Left ventricle myocardium inferior (tissue), 1 donor: ENCODE results near the gene BPIFB6. TPM values are rescaled to one million over a fixed set of nuclear protein-coding genes. Genes with fewer than 3 reads are reported as not detected.

Experiments used
- DNase-seq: peaks from one replicate; pipeline ENCODE4 v3.0.0-alpha.2; 2020
- H3K27ac ChIP-seq: fragments of 200-600 bp; replicated peaks from 2 replicates; pipeline ENCODE4 v1.8.0; 2021
- H3K27me3 ChIP-seq: fragments of 200-600 bp; 2 replicates; pipeline ENCODE4 v1.8.0; 2021; ENCODE audit warnings: low read depth
- H3K36me3 ChIP-seq: fragments of 200-600 bp; 2 replicates; pipeline ENCODE4 v1.8.0; 2021
- H3K4me1 ChIP-seq: fragments of 200-600 bp; 2 replicates; pipeline ENCODE4 v1.8.0; 2021
- H3K4me3 ChIP-seq: fragments of 200-600 bp; 2 replicates; pipeline ENCODE4 v1.8.0; 2021; ENCODE audit warnings: mild to moderate bottlenecking, moderate library complexity
- H3K9me3 ChIP-seq: fragments of 200-600 bp; replicated peaks from 2 replicates; pipeline ENCODE4 v1.8.0; 2021
- intact Hi-C: fragments of 100-400 bp; cut with micrococcal nuclease; formaldehyde crosslinking; loops from one replicate; pipeline ENCODE4 v1.11.0; 2022
- total RNA-seq: library from RNA; stranded (reverse); fragmentation: NEBNext Ultra II Directional; extraction: Animal tissue kit (Norgen Biotek cat#: 25700); gene quantifications from one replicate; pipeline ENCODE4 v1.2.1, GENCODE V29; 2021
- TF ChIP-seq, protein P1 (sequence below): fragments of 200-600 bp; IDR thresholded peaks from 2 replicates; pipeline ENCODE4 v1.8.0; 2021; ENCODE audit warnings: antibody characterized with exemption, mild to moderate bottlenecking, borderline replicate concordance
- donor health status: DM: no; HTN: yes; CAD: no; lungs with severe emphysema.

Gene BPIFB6
- total RNA-seq, 1 donor from 2014 or later: not detected

DNA sequence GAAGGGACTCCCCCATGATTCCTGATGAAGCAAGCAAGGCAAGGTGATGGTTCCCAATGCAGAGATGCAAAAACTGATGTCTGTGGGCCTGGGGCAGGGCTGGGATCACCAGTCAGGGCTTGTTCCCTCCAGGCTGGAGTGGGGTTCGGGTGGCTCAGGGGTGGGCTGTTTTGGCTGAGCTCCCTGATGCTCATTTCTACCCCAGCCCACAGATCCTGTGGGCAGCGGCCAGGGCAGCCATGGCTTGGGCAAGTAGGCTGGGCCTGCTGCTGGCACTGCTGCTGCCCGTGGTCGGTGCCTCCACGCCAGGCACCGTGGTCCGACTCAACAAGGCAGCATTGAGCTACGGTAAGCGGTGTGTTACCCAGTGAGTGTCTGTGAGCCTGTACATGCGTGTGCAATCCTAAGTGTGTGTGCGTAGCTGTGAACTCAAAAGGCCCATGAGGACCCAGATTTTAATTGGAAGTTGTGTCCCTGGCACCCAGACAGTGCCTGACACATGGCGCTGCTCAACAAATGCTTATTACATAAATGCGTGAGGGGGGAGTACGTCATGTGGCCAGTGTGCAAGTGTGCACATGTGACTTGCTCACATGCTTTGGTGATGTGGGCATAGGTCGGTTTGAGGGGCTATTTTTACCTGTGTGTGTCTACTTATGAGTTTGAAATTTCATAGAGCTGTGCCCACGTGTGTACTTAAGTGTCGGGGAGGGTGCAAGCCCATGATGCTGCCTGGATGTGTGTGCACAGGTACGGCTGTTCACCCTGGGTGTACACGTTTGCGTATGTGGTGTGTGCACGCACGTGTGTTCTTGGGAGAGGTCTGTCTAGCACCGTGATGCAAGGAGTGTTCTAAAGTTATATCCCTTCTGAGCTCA is 22.9 kb upstream of the BPIFB6 start:
- DNase-seq: no peak
- intact Hi-C loops: no loop called here
- peaks cover 11% of the 10 kb centered on the region for H3K9me3 ChIP-seq
- H3K4me3 ChIP-seq: no peak overlapping the region
- no peaks in the 10 kb centered on the region for H3K4me1 ChIP-seq
- no peaks in the 10 kb centered on the region for H3K36me3 ChIP-seq
- TF ChIP-seq, protein P1, sequence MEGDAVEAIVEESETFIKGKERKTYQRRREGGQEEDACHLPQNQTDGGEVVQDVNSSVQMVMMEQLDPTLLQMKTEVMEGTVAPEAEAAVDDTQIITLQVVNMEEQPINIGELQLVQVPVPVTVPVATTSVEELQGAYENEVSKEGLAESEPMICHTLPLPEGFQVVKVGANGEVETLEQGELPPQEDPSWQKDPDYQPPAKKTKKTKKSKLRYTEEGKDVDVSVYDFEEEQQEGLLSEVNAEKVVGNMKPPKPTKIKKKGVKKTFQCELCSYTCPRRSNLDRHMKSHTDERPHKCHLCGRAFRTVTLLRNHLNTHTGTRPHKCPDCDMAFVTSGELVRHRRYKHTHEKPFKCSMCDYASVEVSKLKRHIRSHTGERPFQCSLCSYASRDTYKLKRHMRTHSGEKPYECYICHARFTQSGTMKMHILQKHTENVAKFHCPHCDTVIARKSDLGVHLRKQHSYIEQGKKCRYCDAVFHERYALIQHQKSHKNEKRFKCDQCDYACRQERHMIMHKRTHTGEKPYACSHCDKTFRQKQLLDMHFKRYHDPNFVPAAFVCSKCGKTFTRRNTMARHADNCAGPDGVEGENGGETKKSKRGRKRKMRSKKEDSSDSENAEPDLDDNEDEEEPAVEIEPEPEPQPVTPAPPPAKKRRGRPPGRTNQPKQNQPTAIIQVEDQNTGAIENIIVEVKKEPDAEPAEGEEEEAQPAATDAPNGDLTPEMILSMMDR: no peak
- H3K27ac ChIP-seq: no peak overlapping the region
- H3K27me3 ChIP-seq: peaks cover 27% of the 10 kb centered on the region

DNA sequence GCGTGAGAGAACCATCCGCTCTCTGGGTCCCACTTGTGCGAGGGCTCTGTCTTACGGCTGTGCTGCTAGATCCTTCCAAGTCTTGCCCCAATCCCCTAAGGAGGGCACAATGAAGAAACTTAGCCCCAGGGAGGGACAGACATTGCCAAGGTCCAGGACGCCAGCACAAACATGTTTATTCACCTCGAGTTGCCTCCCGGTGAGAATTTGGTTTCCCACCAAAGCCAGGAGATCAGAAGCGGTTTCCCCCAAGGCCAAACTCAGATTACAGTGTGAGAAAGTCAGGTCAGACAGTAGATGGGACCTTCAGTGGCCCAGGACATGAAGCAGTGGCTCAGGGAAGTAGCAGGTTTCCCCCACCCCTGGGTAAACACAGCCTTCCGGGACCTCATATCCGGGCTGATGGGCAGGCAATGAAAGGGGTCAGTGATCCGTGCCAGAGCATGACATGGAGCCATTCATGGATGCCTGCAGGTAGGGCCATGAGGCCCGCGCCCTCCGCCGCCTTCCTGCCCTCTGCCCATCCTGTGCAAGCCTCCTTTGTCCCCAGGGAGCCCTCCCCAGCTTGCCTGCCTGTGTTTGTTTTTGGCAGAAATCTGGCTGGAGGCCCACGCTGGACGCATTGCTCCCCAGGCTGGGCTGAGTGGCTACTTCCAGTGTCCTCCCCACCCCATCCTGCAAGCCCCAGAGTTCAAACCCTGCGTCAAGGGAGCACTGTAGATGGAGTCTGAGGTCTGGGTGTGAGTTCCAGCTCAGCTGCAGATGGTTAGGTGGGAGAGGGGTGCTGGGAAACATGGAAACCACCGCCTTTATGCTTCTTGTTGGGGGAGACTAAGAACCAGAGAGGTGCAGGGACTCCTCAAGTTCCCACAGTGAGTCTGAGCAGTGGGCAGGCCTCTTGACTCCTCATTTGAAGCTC is 22.0 kb upstream of the BPIFB6 start:
- Histone ChIP-seq H3K9me3 (peaks cover 11% of the 10 kb centered on the region), H3K36me3 (no peaks in the 10 kb centered on the region), H3K4me1 (no peaks in the 10 kb centered on the region), H3K27me3 (peaks cover 35% of the 10 kb centered on the region), H3K27ac (no peak overlapping the region), H3K4me3 (no peak overlapping the region)
- DNase-seq: no peak
- intact Hi-C loops: no loop called here
- TF ChIP-seq, protein P1: no peak

DNA sequence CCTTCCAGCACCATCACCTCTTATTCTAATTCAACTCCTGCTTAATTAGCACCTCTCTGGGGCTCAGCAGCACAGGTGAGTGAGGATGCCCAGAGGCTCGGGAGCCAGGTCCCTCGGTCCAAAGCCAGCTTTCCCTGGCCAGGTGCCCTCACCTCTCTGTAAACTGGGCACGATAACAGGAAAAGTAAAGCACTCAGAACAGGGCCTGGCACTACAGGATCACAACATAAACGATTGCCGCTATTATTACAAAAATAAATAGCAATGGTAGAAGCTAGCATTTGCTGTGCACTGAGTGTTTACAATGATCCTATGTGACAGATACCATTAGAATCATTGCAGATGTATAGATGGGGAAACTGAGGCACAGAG is 21.3 kb upstream of the BPIFB6 start:
- Histone ChIP-seq H3K9me3 (peaks cover 8% of the 10 kb centered on the region), H3K4me1 (no peaks in the 10 kb centered on the region), H3K4me3 (no peak overlapping the region), H3K27ac (no peak overlapping the region), H3K36me3 (no peaks in the 10 kb centered on the region), H3K27me3 (peaks cover 35% of the 10 kb centered on the region)
- TF ChIP-seq, protein P1: no peak
- DNase-seq: no peak
- intact Hi-C loops: no loop called here

DNA sequence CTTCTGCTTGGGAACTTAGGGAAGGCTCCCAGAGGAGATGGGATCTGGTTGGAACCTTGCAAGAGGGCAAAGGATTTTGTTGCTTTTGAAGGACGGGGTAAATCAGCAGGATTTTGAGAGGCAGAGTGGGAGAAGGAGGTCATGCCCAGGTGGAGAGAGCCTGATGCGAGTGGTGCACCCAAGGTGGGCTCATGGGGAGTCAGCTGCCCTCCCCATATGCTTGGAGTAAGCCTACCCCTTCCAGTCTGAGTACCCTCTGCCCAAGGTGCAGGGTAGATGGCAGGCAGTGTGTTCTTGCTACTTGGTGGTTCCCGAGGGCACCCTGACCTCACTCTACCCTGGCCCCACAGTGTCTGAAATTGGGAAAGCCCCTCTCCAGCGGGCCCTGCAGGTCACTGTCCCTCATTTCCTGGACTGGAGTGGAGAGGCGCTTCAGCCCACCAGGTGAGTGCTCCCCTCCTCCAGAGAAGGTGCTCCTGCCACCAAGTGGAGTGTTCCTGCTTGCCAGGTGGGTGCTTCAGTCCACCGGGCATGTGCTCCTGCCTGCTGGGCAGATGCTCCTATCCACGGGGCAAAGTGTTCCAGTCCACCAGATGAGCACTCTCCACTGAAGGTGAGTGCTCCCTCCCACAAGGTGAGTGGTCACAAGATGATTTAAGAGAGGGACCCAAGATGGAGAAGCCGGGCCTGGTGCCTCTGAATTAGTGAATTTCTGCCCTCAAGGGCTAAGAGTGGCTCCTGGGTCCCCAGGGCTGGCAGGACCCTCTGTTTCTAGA is 20.6 kb upstream of the BPIFB6 start:
- Histone ChIP-seq H3K27me3 (peaks cover 39% of the 10 kb centered on the region), H3K36me3 (no peaks in the 10 kb centered on the region), H3K4me1 (no peaks in the 10 kb centered on the region), H3K9me3 (peaks cover under 1% of the 10 kb centered on the region), H3K27ac (no peak overlapping the region), H3K4me3 (no peak overlapping the region)
- TF ChIP-seq, protein P1: no peak
- intact Hi-C loops: no loop called here
- no peak for DNase-seq
